Vagina (tissue), 2 donors: ENCODE measurements around the gene MAD1L1. TPM values are rescaled to one million over a fixed set of nuclear protein-coding genes. Genes with fewer than 3 reads are reported as not detected.

ENCODE experiments used
- DNase-seq, 2 donors: peaks; one replicate each; pipeline ENCODE4 v3.0.0-alpha.2; 2017; ENCODE audit errors: extremely low spot score in 2 of 2
- H3K27ac ChIP-seq: fragments of 200-600 bp; sonication (generic); one replicate; pipeline ENCODE4 v1.5.1; 2019
- H3K27me3 ChIP-seq: fragments of 200-600 bp; sonication (generic); one replicate; pipeline ENCODE4 v1.5.1; 2019
- H3K36me3 ChIP-seq, 2 donors: fragments of 200-600 bp; sonication (generic); one replicate each; pipeline ENCODE4 v1.5.1; 2017 to 2019
- H3K4me1 ChIP-seq: fragments of 200-600 bp; sonication (generic); one replicate; pipeline ENCODE4 v1.5.1; 2019
- H3K4me3 ChIP-seq, 2 donors: fragments of 200-600 bp; sonication (generic); 1 replicate in 1 of 2; 2 replicates in 1 of 2; pipeline ENCODE4 v1.5.1; 2016 to 2019
- H3K9me3 ChIP-seq: fragments of 200-600 bp; sonication (generic); one replicate; pipeline ENCODE4 v1.5.1; 2019
- CTCF ChIP-seq, 3 experiments: fragments of 450-650 bp in 2 of 3; fragments of 200-600 bp in 1 of 3; sonication (generic) in 1 of 3; IDR thresholded peaks; one replicate each; pipeline ENCODE4 v1.5.1; 2017 to 2019; ENCODE audit warnings: antibody characterized with exemption in 3 of 3, mild to moderate bottlenecking in 2 of 3, moderate library complexity in 2 of 3
- POLR2A ChIP-seq, 2 donors: fragments of 450-650 bp; IDR thresholded peaks; one replicate each; pipeline ENCODE4 v1.6.1; 2017; ENCODE audit warnings: antibody characterized with exemption in 2 of 2, mild to moderate bottlenecking in 2 of 2, moderate library complexity in 2 of 2
- POLR2AphosphoS5 ChIP-seq, 2 donors: sonication (generic); formaldehyde crosslinking; IDR thresholded peaks; one replicate each; pipeline ENCODE4 v1.9.0; 2017; ENCODE audit warnings: antibody characterized with exemption in 2 of 2, mild to moderate bottlenecking in 2 of 2, low read depth in 1 of 2; ENCODE audit not compliant: insufficient read depth in 1 of 2
- intact Hi-C: fragments of 100-400 bp; cut with DNase I; formaldehyde crosslinking; loops from one replicate; pipeline ENCODE4 v1.15.1; 2023
- total RNA-seq: library from RNA; depleted of rRNA; stranded (reverse); fragments of >200 nt; gene quantifications from one replicate; pipeline ENCODE4 v1.2.3, GENCODE V29; 2016

Gene MAD1L1
- total RNA-seq, 1 donor from 2014 or later, result 62.4 TPM

- no peak overlapping the region for H3K4me3 ChIP-seq
- no peaks in the 10 kb centered on the region for H3K27me3 ChIP-seq
- intact Hi-C loops, result no loop called here
- H3K36me3 ChIP-seq, result no peaks in the 10 kb centered on the region
- no peak for TF ChIP-seq POLR2AphosphoS5 (IDR thresholded peaks at IDR 0.05; ENCODE audit: insufficient read depth in 1 of 2, low read depth in 1 of 2)
- no peak for TF ChIP-seq POLR2A (IDR thresholded peaks at IDR 0.05)
- TF ChIP-seq CTCF (IDR thresholded peaks at IDR 0.05), result no peak
- H3K9me3 ChIP-seq, result no peaks in the 10 kb centered on the region
- H3K4me1 ChIP-seq, result no peaks in the 10 kb centered on the region
- H3K27ac ChIP-seq, result no peak overlapping the region
- DNase-seq, result no peak
Observed at GRCh38 chr7:1869452-1870130, 363.2 kb downstream of the MAD1L1 start.

GRCh38 chr7:1868516-1869165 lies 364.1 kb downstream of the MAD1L1 start:
- intact Hi-C loops, result no loop called here
- Histone ChIP-seq H3K9me3 (no peaks in the 10 kb centered on the region), H3K27ac (no peak overlapping the region), H3K36me3 (no peaks in the 10 kb centered on the region), H3K27me3 (no peaks in the 10 kb centered on the region), H3K4me3 (no peak overlapping the region), H3K4me1 (no peaks in the 10 kb centered on the region)
- DNase-seq, result no peak
- TF ChIP-seq POLR2A (IDR thresholded peaks at IDR 0.05) (no peak), CTCF (IDR thresholded peaks at IDR 0.05) (no peak), POLR2AphosphoS5 (IDR thresholded peaks at IDR 0.05; ENCODE audit: insufficient read depth in 1 of 2, low read depth in 1 of 2) (no peak)

GRCh38 chr7:1867370-1868260 lies 365.1 kb downstream of the MAD1L1 start:
- Histone ChIP-seq H3K36me3 (no peaks in the 10 kb centered on the region), H3K27me3 (no peaks in the 10 kb centered on the region), H3K9me3 (no peaks in the 10 kb centered on the region), H3K27ac (no peak overlapping the region), H3K4me1 (no peaks in the 10 kb centered on the region), H3K4me3 (no peak overlapping the region)
- no peak for DNase-seq
- intact Hi-C loops, result no loop called here
- TF ChIP-seq CTCF (IDR thresholded peaks at IDR 0.05) (no peak), POLR2AphosphoS5 (IDR thresholded peaks at IDR 0.05; ENCODE audit: insufficient read depth in 1 of 2, low read depth in 1 of 2) (no peak), POLR2A (IDR thresholded peaks at IDR 0.05) (no peak)

GRCh38 chr7:1866601-1867000 lies 366.1 kb downstream of the MAD1L1 start:
- DNase-seq, result no peak
- Histone ChIP-seq H3K36me3 (no peaks in the 10 kb centered on the region), H3K4me3 (no peak overlapping the region), H3K27me3 (no peaks in the 10 kb centered on the region), H3K9me3 (no peaks in the 10 kb centered on the region), H3K27ac (no peak overlapping the region), H3K4me1 (no peaks in the 10 kb centered on the region)
- intact Hi-C loops, result no loop called here
- TF ChIP-seq POLR2AphosphoS5 (IDR thresholded peaks at IDR 0.05; ENCODE audit: insufficient read depth in 1 of 2, low read depth in 1 of 2) (no peak), POLR2A (IDR thresholded peaks at IDR 0.05) (no peak), CTCF (IDR thresholded peaks at IDR 0.05) (no peak)
